Loucy (cell line): ENCODE results near the gene FOXC1.

Experiments
- CTCF ChIP-seq: fragments of 200-600 bp; sonication (generic); conservative IDR thresholded peaks from 2 replicates; pipeline ENCODE4 v1.5.1; 2014; ENCODE audit warnings: mild to moderate bottlenecking, antibody characterized with exemption, low read length
- EZH2phosphoT487 ChIP-seq: fragments of 200-600 bp; IDR thresholded peaks from 2 replicates; pipeline ENCODE4 v1.6.1; 2018; ENCODE audit warnings: antibody characterized with exemption, mild to moderate bottlenecking, moderate library complexity, borderline replicate concordance

GRCh38 chr6:1576711-1577110 lies 33.0 kb upstream of the FOXC1 start:
- TF ChIP-seq CTCF (no peak), EZH2phosphoT487 (no peak)
